ENCODE data around the gene MMP15. TPM values are rescaled to one million over a fixed set of nuclear protein-coding genes. Genes with fewer than 3 reads are reported as not detected.

The MMP15 gene
- total RNA-seq, 4 donors from 2014 or later: 11.4 to 32.9 (median 28.4) TPM

GRCh38 chr16:58037365-58038057, 12.0 kb downstream of the MMP15 start:
- 88 to 92% methylated on average over 16 of the region's 16 CpGs for WGBS, 2 donors
- Histone ChIP-seq H3K4me3 (no peak overlapping the region), H3K27ac (no peak overlapping the region), H3K36me3 (peaks cover 0 to 52% (median 0%) of the 10 kb centered on the region in 3 donors), H3K4me1 (peaks cover 0 to 28% (median 6%) of the 10 kb centered on the region in 4 donors), H3K9me3 (no peaks in the 10 kb centered on the region), H3K27me3 (no peaks in the 10 kb centered on the region)
- TF ChIP-seq EP300 (IDR thresholded peaks at IDR 0.05) (no peak), POLR2A (IDR thresholded peaks at IDR 0.05) (no peak)
- TF ChIP-seq, protein P1, sequence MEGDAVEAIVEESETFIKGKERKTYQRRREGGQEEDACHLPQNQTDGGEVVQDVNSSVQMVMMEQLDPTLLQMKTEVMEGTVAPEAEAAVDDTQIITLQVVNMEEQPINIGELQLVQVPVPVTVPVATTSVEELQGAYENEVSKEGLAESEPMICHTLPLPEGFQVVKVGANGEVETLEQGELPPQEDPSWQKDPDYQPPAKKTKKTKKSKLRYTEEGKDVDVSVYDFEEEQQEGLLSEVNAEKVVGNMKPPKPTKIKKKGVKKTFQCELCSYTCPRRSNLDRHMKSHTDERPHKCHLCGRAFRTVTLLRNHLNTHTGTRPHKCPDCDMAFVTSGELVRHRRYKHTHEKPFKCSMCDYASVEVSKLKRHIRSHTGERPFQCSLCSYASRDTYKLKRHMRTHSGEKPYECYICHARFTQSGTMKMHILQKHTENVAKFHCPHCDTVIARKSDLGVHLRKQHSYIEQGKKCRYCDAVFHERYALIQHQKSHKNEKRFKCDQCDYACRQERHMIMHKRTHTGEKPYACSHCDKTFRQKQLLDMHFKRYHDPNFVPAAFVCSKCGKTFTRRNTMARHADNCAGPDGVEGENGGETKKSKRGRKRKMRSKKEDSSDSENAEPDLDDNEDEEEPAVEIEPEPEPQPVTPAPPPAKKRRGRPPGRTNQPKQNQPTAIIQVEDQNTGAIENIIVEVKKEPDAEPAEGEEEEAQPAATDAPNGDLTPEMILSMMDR (IDR thresholded peaks at IDR 0.05): no peak
- DNase-seq (ENCODE audit: low spot score in 2 of 2): no peak

DNA sequence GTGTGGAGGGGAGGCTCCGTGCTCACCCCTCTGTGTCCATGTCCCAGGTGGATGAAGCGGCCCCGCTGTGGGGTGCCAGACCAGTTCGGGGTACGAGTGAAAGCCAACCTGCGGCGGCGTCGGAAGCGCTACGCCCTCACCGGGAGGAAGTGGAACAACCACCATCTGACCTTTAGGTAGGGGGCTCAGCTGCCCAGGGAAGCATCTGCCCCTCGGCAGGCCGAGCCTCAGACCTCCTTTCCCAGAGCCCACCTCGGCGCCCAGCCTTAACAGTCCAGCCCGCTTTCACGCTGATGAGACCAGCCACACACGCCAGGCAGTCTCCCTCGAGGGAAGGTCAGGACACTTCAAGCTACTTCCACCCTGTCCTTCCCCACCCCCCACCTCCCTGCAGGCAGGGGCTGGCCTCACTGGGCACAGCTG, 12.7 kb downstream of the MMP15 start:
- no peak for TF ChIP-seq EP300 (IDR thresholded peaks at IDR 0.05)
- TF ChIP-seq POLR2A (IDR thresholded peaks at IDR 0.05): no peak
- TF ChIP-seq, protein P1 (IDR thresholded peaks at IDR 0.05): no peak
- Histone ChIP-seq H3K27me3 (no peaks in the 10 kb centered on the region), H3K4me1 (peaks cover 0 to 21% (median 4%) of the 10 kb centered on the region in 4 donors), H3K27ac (no peak overlapping the region), H3K9me3 (no peaks in the 10 kb centered on the region), H3K4me3 (no peak overlapping the region), H3K36me3 (peaks cover 0 to 59% (median 0%) of the 10 kb centered on the region in 3 donors)
- no peak for DNase-seq (ENCODE audit: low spot score in 2 of 2)
- 82 to 84% methylated on average over 20 of the region's 20 CpGs for WGBS, 2 donors

GRCh38 chr16:58039829-58040495, 14.4 kb downstream of the MMP15 start:
- Histone ChIP-seq H3K36me3 (peaks cover 0 to 75% (median 0%) of the 10 kb centered on the region in 3 donors), H3K27ac (no peak overlapping the region), H3K4me3 (no peak overlapping the region), H3K27me3 (no peaks in the 10 kb centered on the region), H3K9me3 (no peaks in the 10 kb centered on the region), H3K4me1 (peaks cover 0 to 10% (median 4%) of the 10 kb centered on the region in 4 donors)
- no peak for DNase-seq (ENCODE audit: low spot score in 2 of 2)
- TF ChIP-seq, protein P1 (IDR thresholded peaks at IDR 0.05): no peak
- TF ChIP-seq EP300 (IDR thresholded peaks at IDR 0.05): no peak
- no peak for TF ChIP-seq POLR2A (IDR thresholded peaks at IDR 0.05)
- 85 to 89% methylated on average over 26 of the region's 26 CpGs for WGBS, 2 donors

DNA sequence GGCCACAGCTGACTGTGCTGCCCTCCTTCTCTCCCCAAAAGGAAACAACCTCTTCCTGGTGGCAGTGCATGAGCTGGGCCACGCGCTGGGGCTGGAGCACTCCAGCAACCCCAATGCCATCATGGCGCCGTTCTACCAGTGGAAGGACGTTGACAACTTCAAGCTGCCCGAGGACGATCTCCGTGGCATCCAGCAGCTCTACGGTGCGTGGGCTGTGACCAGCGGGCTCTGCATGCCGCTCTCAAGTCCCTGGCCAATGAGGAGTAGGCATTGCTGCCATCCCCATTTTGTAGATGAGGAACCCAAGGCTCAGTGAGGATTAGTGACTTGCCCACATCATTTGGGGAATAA, 14.9 kb downstream of the MMP15 start:
- no peak for DNase-seq (ENCODE audit: low spot score in 2 of 2)
- TF ChIP-seq, protein P1 (IDR thresholded peaks at IDR 0.05): no peak
- TF ChIP-seq POLR2A (IDR thresholded peaks at IDR 0.05) (no peak), EP300 (IDR thresholded peaks at IDR 0.05) (no peak)
- H3K36me3 ChIP-seq: peaks cover 0 to 80% (median 0%) of the 10 kb centered on the region in 3 donors
- WGBS, 2 donors: 87 to 88% methylated on average over 12 of the region's 12 CpGs
- H3K4me3 ChIP-seq: no peak overlapping the region
- H3K4me1 ChIP-seq: peaks cover 0 to 11% (median 4%) of the 10 kb centered on the region in 4 donors
- no peak overlapping the region for H3K27ac ChIP-seq
- no peaks in the 10 kb centered on the region for H3K9me3 ChIP-seq
- no peaks in the 10 kb centered on the region for H3K27me3 ChIP-seq
